Dedifferentiated amniotic fluid mesenchymal stem cell (primary cell): ENCODE results near the gene STEEP1.

Source experiments
- DNase-seq: peaks from one replicate; pipeline ENCODE4 v3.0.0-alpha.2; 2016; ENCODE audit errors: extremely low spot score

STEEP1 gene

DNA sequence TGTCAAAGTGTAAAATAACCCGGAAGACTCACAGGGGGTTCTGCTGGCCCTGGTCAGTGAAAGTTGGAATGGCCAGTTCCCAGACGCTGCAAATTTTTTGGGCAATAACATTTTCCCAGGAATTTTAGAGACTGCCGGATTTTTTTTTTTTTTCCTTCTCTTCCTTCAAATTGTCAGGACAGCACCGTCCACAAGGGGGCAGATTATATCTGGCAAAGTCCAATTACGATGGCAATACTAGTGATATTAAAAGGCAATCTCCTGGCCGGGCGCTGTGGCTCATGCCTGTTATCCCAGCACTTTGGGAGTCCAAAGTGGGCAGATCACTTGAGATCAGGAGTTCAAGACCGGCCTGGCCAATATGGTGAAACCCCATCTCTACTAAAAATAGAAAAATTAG, 76.5 kb downstream of the STEEP1 start:
- DNase-seq: peak; percentile 35
